Ramos (cell line): ENCODE results near the gene MSLN.
"Not testable (repeated sequence)": the region's sequence is repeated elsewhere in the genome, so short reads cannot be mapped to it uniquely, and the experiment has no call there.

Source experiments
- in situ Hi-C: fragments of 300-500 bp; cut with MboI; formaldehyde crosslinking; loops from one replicate; pipeline ENCODE4 v1.14.3; 2022; ENCODE audit warnings: low sequenced_read_pairs; ENCODE audit not compliant: unreplicated experiment

MSLN gene

GRCh38 chr16:733382-734207 lies 26.9 kb upstream of the MSLN start:
- in situ Hi-C loops: no loop called here

GRCh38 chr16:734208-734980 lies 26.1 kb upstream of the MSLN start:
- in situ Hi-C loops: no loop called here

GRCh38 chr16:734981-735881 lies 25.3 kb upstream of the MSLN start:
- in situ Hi-C loops: no loop called here

GRCh38 chr16:735982-736453 lies 24.5 kb upstream of the MSLN start:
- in situ Hi-C loops: no loop called here

GRCh38 chr16:736936-737481 lies 23.5 kb upstream of the MSLN start:
- in situ Hi-C loops: no loop called here

- in situ Hi-C loops: no loop called here
Observed at GRCh38 chr16:739560-740458, 20.7 kb upstream of the MSLN start.

GRCh38 chr16:740459-740763 lies 20.1 kb upstream of the MSLN start:
- in situ Hi-C loops: no loop called here

GRCh38 chr16:740764-741505 lies 19.6 kb upstream of the MSLN start, which contains the start of gene CIAO3:
Gene CIAO3 (minus strand): TSS chr16:740997. CDS start chr16:740985, 12 bp downstream.
- in situ Hi-C loops: no loop called here

- in situ Hi-C loops: no loop called here
Observed at GRCh38 chr16:741986-742629, 18.4 kb upstream of the MSLN start.

GRCh38 chr16:742894-743293 lies 17.6 kb upstream of the MSLN start:
- in situ Hi-C loops: not testable (repeated sequence)

- in situ Hi-C loops: no loop called here
Observed at GRCh38 chr16:743794-744500, 16.6 kb upstream of the MSLN start.

- in situ Hi-C loops: no loop called here
Observed at GRCh38 chr16:745739-746138, 14.8 kb upstream of the MSLN start.

- in situ Hi-C loops: no loop called here
Observed at GRCh38 chr16:746637-747036, 13.9 kb upstream of the MSLN start.

GRCh38 chr16:747978-748746 lies 12.4 kb upstream of the MSLN start:
- in situ Hi-C loops: no loop called here

GRCh38 chr16:749010-749409 lies 11.5 kb upstream of the MSLN start:
- in situ Hi-C loops: no loop called here

- in situ Hi-C loops: no loop called here
Observed at GRCh38 chr16:750485-750884, 10.0 kb upstream of the MSLN start.
